ENCODE measurements around the gene EFS.

EFS gene

DNA sequence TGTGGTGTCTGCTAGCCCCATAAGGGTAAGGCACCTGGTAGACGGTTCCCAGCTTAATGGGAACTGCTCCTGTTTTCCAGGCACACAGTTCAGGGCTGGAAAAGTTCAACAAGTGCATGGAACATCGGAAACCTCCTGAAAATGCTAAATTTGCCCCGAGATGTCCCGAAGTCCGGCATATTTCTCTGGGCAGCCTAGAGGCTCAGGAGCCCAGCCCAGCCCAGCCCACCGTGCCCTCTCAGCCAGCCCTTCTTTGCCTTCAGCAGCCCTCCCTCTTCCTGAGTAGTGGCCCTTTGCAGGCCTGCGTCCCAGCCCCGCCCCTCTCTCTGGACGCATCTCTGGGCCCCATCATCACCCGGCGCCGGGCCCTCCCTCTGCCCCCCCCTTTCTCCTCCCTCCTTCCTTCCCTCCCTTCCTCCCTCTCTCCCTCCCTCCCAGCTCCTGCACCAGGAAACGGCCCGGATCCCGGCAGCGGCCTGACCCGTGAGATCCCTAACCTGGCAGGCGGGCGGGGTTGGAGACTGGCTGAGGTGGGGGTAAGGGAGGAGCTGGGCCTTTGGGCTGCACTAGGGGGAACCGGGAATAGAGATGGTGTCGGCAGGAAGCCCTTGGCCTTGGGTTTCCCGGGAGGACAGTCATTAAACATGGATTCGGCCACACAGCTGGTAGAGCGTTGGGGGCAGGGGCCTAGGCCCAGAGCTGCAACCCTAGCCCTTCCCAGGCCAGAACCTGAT is 58.4 kb downstream of the EFS start, which contains the start of gene BCL2L2:
TSS of gene BCL2L2 (plus strand) at position 422 of the 734 bp plus-strand sequence. CDS start 935 bp downstream, outside the sequence.
- DNase-seq (ENCODE audit: low read depth): peak; percentile 59
- TF ChIP-seq, protein P1, sequence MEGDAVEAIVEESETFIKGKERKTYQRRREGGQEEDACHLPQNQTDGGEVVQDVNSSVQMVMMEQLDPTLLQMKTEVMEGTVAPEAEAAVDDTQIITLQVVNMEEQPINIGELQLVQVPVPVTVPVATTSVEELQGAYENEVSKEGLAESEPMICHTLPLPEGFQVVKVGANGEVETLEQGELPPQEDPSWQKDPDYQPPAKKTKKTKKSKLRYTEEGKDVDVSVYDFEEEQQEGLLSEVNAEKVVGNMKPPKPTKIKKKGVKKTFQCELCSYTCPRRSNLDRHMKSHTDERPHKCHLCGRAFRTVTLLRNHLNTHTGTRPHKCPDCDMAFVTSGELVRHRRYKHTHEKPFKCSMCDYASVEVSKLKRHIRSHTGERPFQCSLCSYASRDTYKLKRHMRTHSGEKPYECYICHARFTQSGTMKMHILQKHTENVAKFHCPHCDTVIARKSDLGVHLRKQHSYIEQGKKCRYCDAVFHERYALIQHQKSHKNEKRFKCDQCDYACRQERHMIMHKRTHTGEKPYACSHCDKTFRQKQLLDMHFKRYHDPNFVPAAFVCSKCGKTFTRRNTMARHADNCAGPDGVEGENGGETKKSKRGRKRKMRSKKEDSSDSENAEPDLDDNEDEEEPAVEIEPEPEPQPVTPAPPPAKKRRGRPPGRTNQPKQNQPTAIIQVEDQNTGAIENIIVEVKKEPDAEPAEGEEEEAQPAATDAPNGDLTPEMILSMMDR (conservative IDR thresholded peaks at IDR 0.05; ENCODE audit: low read depth, low read length): no peak
- H3K4me3 ChIP-seq (ENCODE audit: low read length): peak within 1 kb of the TSS; percentile 94

Measured in retinal pigment epithelial cell (primary cell).